ENCODE results near the gene CAPN10.
"Not testable (repeated sequence)": the region's sequence is repeated elsewhere in the genome, so short reads cannot be mapped to it uniquely, and the experiment has no call there.

Gene CAPN10

GRCh38 chr2:240602266-240603050, 15.9 kb downstream of the CAPN10 start:
- DNase-seq (ENCODE audit: low read depth, low spot score): no peak

- no peak for DNase-seq (ENCODE audit: low read depth, low spot score)
These were observed 16.7 kb downstream of the CAPN10 start for GRCh38 chr2:240603081-240603835.

- DNase-seq (ENCODE audit: low read depth, low spot score): no peak
These were observed 17.3 kb downstream of the CAPN10 start for GRCh38 chr2:240603846-240604245.

DNA sequence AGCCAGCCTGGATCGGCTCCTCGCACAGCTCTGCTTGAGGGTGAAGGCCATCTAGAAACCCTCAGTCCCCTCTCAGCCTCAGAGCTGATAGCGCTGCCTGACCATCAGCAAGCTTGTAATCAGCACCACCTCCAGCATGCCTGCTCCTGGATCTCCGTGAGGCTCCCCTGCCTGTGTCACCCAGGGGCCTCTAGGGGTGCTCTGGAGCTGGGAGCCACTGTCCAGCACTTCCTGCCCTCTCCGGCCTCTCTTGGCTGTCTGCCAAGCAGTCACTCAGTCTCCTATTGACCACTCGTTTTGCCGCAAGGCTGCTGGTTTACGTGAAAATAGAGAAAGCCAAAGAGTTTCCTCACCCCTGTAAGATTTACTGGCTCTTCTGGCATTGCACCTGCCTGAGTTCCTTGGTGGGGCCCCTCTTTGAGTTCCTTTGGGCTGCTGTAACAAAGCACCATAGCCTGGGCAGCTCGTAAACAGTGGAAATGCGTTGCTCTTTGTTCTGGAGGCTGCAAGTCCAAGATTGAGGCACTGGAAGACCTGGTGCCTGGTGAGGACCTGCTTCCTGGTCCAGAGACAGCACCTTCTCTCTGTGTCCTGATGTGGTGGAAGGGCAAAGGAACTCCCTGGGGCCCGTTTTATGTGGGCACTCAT, 17.9 kb downstream of the CAPN10 start:
- no peak for DNase-seq (ENCODE audit: low read depth, low spot score)

DNA sequence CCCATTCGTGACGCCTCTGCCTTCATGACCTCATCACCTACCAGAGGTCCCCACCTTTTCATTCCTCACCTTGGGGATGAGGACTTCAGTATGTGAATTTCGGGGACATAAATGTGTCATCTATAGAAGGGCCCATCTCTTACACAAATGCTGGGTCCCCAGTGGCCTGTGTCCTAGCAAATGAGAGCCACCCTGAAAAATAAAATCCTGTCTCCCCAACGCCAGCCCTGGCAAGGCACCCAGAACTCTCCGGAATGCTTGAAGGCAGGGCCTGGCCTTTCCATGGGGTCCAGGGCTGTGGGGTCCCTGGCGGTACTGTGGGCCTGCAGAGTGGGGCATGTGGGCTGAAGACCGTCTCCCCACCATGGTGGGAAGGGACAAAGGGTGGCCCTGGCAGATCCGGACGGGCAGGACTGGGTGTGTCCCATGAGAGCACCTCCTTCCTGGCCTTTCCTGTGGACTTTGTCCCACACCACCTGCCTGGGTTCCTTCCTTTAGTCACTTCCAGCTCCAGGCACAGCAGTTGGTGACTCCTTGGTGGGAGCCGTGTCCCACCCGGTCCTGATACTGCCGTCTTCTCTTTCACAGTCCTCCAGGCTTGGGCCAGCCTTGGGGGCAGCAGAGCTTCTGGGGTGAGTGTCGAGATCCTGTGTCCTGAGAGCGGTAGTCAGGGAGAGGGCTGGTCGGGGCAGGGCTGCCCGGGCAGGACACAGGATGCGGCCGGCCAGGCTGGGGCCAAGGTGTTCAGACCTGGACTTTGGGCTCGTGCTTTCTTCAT, 18.6 kb downstream of the CAPN10 start:
- DNase-seq (ENCODE audit: low read depth, low spot score): no peak

GRCh38 chr2:240605867-240606743, 19.6 kb downstream of the CAPN10 start:
- no peak for DNase-seq (ENCODE audit: low read depth, low spot score)

DNA sequence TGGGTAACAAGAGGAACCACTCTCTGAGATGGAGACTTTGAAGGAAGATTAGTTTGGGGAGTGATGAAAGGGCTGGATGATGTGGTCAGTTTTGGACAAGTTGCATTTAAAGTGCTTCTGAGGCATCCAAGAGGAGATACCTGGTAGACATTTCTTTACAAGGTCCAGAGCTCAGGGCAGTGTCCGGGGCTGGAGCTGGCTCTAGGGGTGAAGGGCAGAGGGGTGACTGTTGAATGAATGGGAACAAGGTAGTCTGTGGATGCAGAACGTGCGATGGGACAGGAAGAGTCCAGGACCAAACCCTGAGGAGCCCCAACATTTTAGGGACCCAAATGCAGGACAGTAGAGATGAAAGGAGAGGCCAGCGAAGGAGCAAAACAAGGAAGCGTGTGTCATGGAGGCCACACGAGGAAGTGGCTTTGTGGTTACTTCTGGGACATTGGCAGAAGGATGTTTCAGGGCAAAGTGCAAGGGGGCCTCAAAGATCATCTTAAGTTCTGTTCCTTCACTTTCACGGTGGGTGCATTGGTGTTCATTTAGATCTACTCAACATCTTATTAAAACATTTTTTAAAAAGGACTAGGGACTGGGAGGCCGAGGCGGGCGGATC, 25.2 kb downstream of the CAPN10 start:
- no peak for DNase-seq (ENCODE audit: low read depth, low spot score)

DNA sequence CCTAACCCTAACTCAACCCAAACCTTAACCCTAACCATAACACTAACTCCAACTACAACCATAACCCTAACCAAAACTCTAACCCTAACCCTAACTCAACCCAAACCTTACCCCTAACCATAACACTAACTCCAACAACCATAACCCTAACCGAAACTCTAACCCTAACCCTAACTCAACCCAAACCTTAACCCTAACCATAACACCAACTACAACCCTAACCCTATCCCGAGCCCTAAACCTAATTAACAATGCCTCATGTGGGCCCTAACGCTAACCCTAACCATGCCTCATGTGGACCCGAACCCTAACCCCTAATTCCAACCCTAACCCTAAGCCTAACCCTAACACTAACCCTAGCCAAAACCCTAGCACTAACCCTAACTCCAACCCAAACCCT, 27.2 kb downstream of the CAPN10 start:
- DNase-seq (ENCODE audit: low read depth, low spot score): no peak

GRCh38 chr2:240614391-240614790, 27.9 kb downstream of the CAPN10 start:
- DNase-seq (ENCODE audit: low read depth, low spot score): no peak

DNA sequence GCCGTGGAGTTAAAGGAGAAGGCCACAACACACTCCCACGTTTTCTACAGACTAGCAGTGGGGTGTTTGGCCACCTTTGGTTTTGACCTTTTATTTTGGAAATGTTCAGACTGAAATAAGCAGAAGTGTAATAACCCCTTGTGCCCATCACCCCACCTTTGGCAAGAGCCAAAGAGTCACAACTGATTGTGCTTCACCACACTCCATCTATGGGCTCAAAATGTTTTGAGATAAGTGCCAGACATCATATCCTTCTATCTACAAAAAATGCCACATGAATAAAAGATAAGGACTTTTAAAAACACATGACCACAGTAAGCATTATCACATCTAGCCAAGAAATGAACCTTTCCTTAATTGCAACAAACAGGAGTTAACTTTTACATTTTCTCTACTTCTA, 28.9 kb downstream of the CAPN10 start:
- no peak for DNase-seq (ENCODE audit: low read depth, low spot score)

DNA sequence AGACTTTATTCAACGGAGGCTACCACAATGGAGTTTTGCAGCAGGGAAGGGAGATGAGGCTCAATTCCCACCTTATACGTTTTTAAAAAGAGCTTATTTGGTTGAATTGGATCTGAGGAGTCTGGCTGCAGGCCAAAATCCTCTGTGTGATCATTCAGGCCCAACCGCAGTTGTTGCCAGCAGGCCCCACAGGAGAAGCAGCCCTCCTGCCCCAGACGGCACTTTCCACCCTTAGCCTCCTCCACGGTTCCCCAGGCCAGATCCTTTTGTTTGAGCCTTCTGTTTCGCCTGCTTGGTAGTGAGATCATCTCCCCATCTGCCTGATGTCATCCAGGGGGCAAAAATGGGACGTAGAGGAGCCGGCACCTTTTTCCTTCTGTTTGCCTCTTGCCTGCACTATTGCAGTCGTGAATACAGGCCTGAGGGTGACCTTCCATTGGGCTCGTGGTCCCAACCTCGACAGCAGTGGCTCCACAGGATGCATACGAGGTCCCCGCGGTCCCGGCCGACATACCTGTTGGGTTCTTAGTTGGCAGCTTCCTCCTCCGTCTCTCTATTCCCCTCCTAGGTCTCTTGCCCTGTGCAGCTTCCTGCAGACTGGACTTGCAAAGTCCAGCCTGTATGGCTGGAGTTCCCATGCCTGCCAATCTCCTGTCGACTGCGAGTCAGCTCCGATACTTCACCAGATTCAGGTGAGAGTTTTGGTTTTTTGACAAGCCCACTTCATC, 29.4 kb downstream of the CAPN10 start:
- DNase-seq (ENCODE audit: low read depth, low spot score): no peak

- DNase-seq (ENCODE audit: low read depth, low spot score): not testable (repeated sequence)
These were observed 30.5 kb downstream of the CAPN10 start for GRCh38 chr2:240616860-240617666.

- DNase-seq (ENCODE audit: low read depth, low spot score): no peak
These were observed 32.2 kb downstream of the CAPN10 start for GRCh38 chr2:240618776-240619175.

DNA sequence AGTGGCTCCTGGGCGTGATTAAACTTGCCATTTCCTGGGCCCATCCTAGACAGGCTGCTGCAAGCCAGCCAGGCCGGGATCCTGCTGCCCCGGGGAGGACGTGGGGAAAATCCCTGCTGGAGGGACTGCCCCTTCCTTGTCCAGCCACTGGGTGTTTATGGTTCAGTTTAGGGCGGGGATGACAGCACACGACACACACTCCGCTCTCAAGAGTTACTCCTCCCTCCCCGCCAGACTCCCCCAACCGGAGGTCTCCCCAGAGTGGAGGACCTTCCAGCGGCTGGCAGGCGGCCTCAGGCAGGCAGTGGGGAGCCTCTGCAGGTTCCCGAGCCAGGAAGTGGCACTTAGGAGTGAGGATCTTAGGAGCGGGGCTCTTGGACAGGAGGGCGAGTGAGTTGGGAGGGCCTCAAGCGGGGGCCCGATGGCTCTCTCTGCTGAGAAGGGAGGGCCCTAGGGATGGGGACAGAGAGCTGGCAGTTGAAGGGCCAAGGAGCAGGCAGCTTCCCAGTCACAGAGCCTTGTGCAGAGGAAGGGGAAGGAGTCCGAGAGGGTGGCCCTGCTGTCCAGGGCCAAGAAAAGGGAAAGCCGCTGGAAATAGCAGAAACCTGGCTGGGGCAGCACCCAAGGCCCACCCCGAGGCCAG, 33.1 kb downstream of the CAPN10 start:
- DNase-seq (ENCODE audit: low read depth, low spot score): no peak

GRCh38 chr2:240620149-240620731, 33.7 kb downstream of the CAPN10 start:
- DNase-seq (ENCODE audit: low read depth, low spot score): no peak

DNA sequence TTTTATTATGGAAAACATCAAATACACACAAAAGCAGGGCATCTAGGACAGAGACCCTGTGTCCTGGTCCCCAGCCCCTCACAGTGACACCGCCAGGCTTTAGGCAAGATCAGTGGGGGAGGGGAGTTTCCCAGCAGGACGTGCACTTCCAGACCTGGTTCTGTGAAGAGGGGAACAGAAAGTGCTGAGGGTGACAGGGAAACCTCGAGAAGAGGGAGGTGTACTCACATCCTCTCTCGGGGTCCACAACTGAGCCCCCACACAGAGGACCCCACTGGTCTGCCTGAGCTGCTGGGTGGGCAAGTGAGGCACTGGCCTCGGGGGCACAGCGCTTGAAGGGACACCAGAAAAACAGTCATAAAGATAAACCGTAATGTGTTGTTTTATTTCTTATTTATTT, 34.3 kb downstream of the CAPN10 start:
- no peak for DNase-seq (ENCODE audit: low read depth, low spot score)

GRCh38 chr2:240622060-240622411, 35.5 kb downstream of the CAPN10 start:
- DNase-seq (ENCODE audit: low read depth, low spot score): no peak

All from activated naive CD8-positive, alpha-beta T cell treated with anti-CD3 and anti-CD28 coated beads, Interleukin-2, amount 50 U/mL, for 16 hours (primary cell).